A549 (cell line): Measurements from ENCODE around the gene CNOT3.

Experiments used
- CEBPB ChIP-seq, 2 experiments: fragments of >200 bp in 1 of 2; sonication (Bioruptor Twin) in 1 of 2; formaldehyde crosslinking in 1 of 2; IDR thresholded peaks; 2 replicates each; pipeline ENCODE4 v1.6.1; 2012 to 2016
- CTCF ChIP-seq: fragments of >200 bp; sonication (Bioruptor Twin); formaldehyde crosslinking; IDR thresholded peaks from 3 replicates; pipeline ENCODE4 v1.5.1; 2016
- EP300 ChIP-seq, 2 experiments: fragments of >200 bp; sonication (Bioruptor Twin); formaldehyde crosslinking; IDR thresholded peaks; 2 replicates in 1 of 2; 3 replicates in 1 of 2; pipeline ENCODE4 v1.6.1; 2016 to 2017
- ESRRA ChIP-seq: fragments of 150-350 bp; IDR thresholded peaks from 2 replicates; pipeline ENCODE4 v1.6.1; 2014; ENCODE audit warnings: mild to moderate bottlenecking, low read length, borderline replicate concordance
- HDAC2 ChIP-seq: fragments of 200-600 bp; sonication (generic); IDR thresholded peaks from 2 replicates; pipeline ENCODE4 v1.6.1; 2016
- KDM1A ChIP-seq: fragments of 200-600 bp; sonication (generic); IDR thresholded peaks from 2 replicates; pipeline ENCODE4 v1.6.1; 2016; ENCODE audit warnings: low read depth, mild to moderate bottlenecking
- KDM5A ChIP-seq: fragments of 200-600 bp; sonication (generic); IDR thresholded peaks from 2 replicates; pipeline ENCODE4 v1.6.1; 2016; ENCODE audit warnings: antibody characterized with exemption, mild to moderate bottlenecking
- MYC ChIP-seq: IDR thresholded peaks from 2 replicates; pipeline ENCODE4 v1.6.1; 2012; ENCODE audit warnings: mild to moderate bottlenecking, inconsistent platforms, low read length, improper control_type of control experiment, borderline replicate concordance
- POLR2A ChIP-seq: IDR thresholded peaks from 2 replicates; pipeline ENCODE4 v1.6.1; 2012; ENCODE audit warnings: mild to moderate bottlenecking, low read length
- RAD21 ChIP-seq, 2 experiments: fragments of >200 bp in 1 of 2; sonication (Bioruptor Twin) in 1 of 2; formaldehyde crosslinking in 1 of 2; IDR thresholded peaks in 1 of 2; conservative IDR thresholded peaks in 1 of 2; 2 replicates in 1 of 2; 3 replicates in 1 of 2; pipeline ENCODE4 v1.6.1; 2012 to 2018; ENCODE audit warnings: inconsistent platforms in 1 of 2
- RFX5 ChIP-seq: fragments of 450-650 bp; IDR thresholded peaks from 2 replicates; pipeline ENCODE4 v1.7.1; 2014; ENCODE audit warnings: antibody characterized with exemption, mild to moderate bottlenecking, moderate library complexity
- SMC3 ChIP-seq: fragments of >200 bp; sonication (Bioruptor Twin); formaldehyde crosslinking; IDR thresholded peaks from 3 replicates; pipeline ENCODE4 v1.6.1; 2018; ENCODE audit warnings: inconsistent platforms
- TF ChIP-seq, protein P1 (sequence below): fragments of 150-350 bp; IDR thresholded peaks from 2 replicates; pipeline ENCODE4 v1.6.1; 2014; ENCODE audit warnings: low read depth, mild to moderate bottlenecking, low read length

- TF ChIP-seq MYC (no peak), CEBPB (IDR thresholded peaks at IDR 0.05) (no peak), CTCF (no peak), RFX5 (no peak), EP300 (IDR thresholded peaks at IDR 0.05) (no peak), HDAC2 (no peak), POLR2A (no peak), KDM5A (no peak), ESRRA (no peak), RAD21 (conservative IDR thresholded peaks at IDR 0.05 in 1 of 2, IDR thresholded peaks at IDR 0.05 in 1 of 2) (no peak), KDM1A (no peak), SMC3 (no peak)
- TF ChIP-seq, protein P1, sequence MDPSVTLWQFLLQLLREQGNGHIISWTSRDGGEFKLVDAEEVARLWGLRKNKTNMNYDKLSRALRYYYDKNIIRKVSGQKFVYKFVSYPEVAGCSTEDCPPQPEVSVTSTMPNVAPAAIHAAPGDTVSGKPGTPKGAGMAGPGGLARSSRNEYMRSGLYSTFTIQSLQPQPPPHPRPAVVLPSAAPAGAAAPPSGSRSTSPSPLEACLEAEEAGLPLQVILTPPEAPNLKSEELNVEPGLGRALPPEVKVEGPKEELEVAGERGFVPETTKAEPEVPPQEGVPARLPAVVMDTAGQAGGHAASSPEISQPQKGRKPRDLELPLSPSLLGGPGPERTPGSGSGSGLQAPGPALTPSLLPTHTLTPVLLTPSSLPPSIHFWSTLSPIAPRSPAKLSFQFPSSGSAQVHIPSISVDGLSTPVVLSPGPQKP, result no peak
Measured at GRCh38 chr19:54188215-54188871, 50.8 kb downstream of the CNOT3 start.
